HG03064 (cell line): ENCODE results near the gene BCL7C.
A peak's percentile ranks its signal among the peaks of the same experiment; 100 is the strongest.

Experiments
- ATAC-seq: cut with Tn5 transposase; IDR thresholded peaks from one replicate; pipeline ENCODE4 v1.9.1; 2021; ENCODE audit warnings: low read depth; ENCODE audit not compliant: unreplicated experiment

The BCL7C gene

GRCh38 chr16:30922960-30923535, 29.2 kb upstream of the BCL7C start:
- ATAC-seq, result peak; percentile 66

GRCh38 chr16:30922420-30922959, 28.6 kb upstream of the BCL7C start:
- ATAC-seq, result peak; percentile 54

GRCh38 chr16:30921748-30922419, 28.0 kb upstream of the BCL7C start:
- no peak for ATAC-seq

GRCh38 chr16:30921459-30921747, 27.5 kb upstream of the BCL7C start:
- no peak for ATAC-seq

- no peak for ATAC-seq
These were observed 27.0 kb upstream of the BCL7C start for GRCh38 chr16:30920891-30921290.

DNA sequence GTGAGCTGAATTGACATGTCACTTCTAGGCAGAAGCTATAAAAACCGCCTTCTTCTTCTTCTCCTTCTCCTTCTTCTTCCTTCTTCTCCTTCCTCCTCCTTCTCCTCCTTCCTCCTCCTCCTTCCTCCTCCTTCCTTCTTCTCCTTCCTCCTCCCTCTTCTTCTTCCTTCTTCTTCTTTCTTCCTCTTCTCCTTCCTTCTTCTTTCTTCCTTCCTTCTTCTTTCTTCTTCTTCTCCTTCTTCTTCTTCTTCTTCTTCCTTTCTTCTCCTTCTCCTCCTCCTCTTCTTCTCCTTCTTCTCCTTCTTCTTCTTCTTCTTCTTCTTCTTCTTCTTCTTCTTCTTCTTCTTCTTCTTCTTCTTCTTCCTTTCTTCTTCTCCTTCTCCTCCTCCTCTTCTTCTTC, 24.7 kb upstream of the BCL7C start:
- ATAC-seq, result no peak

GRCh38 chr16:30914830-30915229, 21.0 kb upstream of the BCL7C start:
- ATAC-seq, result no peak

- no peak for ATAC-seq
These were observed 19.0 kb upstream of the BCL7C start for GRCh38 chr16:30912794-30913412.

DNA sequence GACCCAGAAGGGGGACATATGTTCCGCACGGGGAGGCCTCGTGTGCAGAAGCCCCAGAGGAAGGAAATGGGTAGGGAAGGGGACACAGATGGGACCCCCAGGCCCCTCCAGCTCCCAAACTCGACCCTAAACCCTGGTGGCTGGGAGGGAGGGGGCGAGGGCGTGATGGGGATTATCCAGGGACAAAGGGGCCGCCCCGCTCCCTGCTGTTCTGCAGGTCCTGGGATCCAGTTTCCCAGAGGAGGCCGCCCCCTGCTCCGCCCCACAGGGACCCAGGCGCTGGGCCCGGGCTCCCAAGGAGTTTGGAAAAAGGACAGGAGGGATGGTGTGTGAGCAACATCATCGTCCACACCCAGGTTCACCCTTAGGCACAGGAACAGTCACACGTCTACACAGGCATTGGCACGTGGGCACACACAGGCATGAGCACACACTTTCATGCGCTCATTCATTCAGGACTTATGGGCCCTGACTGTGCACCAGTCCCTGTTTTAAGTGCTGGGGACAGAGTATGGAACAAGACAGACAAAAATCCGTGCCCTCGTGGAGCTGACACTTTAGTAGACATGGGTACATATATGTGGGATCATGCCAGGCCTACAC, 16.7 kb upstream of the BCL7C start:
- no peak for ATAC-seq

GRCh38 chr16:30907064-30907463, 13.2 kb upstream of the BCL7C start:
- no peak for ATAC-seq

DNA sequence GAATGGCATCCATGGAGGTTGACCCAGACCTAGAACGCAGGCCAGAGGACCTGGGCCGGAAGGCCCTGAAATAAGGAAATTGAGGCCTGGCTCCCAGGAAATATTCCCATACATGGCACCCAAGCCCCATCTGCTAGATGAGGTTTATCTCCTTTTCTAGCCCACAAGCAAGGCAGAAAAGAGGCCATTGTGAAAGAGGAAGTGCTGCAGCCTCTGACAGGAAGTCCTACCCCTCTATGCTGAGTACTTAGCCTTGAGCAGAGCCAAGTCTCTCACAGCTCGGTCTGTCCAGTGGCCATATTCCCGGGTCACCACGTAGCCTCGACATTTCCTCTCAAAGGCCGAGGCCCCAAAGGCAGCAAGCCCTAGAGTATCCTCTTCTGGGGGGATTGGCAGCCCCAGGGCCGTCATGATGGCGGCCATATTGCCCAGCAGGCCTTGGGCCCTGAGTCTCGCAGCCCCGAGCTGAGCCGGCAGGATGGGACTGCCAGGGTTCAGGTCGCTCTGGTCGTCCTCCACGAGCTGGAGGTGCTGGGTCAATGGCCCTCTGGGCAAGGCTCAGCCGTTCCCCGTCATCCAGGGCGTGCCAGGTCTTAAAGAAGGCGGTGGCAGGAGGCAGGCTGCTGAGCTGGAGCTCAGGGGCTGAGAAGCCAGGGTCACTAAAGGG, 10.4 kb upstream of the BCL7C start:
- ATAC-seq, result no peak

DNA sequence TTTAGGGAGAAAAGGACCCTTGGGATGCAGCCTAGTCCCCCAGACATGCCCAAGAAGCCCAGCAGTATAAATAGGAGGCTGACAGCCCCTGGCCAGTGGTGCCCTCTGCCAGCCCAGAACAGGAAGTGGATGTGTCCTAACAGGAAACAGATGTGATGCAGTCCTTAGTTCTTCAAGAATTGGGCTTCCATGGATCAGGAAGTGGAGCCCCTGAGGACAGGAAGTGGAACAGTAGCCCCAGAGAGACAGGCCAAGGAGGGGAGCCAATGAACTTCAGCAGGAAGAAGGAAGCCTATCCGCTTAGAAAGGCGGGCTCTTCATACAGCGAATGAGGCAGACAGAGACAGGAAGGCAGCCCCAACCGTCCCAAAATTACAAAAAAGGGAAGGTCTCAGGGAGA, 9.7 kb upstream of the BCL7C start:
- no peak for ATAC-seq

GRCh38 chr16:30903002-30903401, 9.1 kb upstream of the BCL7C start:
- no peak for ATAC-seq

DNA sequence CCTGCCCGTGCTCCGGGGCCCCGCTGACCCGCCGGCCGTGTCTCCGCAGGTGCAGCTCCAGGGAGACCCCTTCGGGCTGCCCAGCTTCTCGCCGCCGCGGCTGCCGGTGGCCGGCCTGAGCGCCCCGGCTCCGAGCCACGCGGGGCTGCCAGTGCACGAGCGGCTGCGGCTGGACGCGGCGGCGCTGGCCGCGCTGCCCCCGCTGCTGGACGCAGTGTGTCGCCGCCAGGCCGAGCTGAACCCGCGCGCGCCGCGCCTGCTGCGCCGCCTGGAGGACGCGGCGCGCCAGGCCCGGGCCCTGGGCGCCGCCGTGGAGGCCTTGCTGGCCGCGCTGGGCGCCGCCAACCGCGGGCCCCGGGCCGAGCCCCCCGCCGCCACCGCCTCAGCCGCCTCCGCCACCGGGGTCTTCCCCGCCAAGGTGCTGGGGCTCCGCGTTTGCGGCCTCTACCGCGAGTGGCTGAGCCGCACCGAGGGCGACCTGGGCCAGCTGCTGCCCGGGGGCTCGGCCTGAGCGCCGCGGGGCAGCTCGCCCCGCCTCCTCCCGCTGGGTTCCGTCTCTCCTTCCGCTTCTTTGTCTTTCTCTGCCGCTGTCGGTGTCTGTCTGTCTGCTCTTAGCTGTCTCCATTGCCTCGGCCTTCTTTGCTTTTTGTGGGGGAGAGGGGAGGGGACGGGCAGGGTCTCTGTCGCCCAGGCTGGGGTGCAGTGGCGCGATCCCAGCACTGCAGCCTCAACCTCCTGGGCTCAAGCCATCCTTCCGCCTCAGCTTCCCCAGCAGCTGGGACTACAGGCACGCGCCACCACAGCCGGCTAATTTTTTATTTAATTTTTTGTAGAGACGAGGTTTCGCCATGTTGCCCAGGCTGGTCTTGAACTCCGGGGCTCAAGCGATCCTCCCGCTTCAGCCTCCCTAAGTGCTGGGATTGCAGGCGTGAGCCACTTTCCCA, 8.4 kb upstream of the BCL7C start:
- ATAC-seq, result no peak

GRCh38 chr16:30901201-30902028, 7.5 kb upstream of the BCL7C start:
- ATAC-seq, result no peak

DNA sequence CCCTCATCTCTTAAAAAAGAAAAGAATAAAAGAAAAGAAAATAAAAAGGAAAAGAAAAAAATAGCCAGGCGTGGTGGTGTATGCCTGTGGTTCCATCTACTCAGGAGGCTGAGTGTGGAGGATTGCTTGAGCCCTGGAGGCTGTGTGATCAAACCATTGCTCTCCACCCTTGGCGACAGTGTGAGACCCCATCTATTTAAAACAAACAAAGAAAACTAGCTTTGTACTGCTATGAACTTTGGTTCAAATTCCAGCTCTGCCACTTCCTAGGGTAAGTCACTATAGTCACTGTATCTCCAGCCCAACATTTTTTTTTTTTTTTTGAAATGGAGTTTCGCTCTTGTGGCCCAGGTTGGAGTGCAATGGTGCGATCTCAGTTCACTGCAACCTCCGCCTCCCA, 6.7 kb upstream of the BCL7C start:
- ATAC-seq, result no peak

DNA sequence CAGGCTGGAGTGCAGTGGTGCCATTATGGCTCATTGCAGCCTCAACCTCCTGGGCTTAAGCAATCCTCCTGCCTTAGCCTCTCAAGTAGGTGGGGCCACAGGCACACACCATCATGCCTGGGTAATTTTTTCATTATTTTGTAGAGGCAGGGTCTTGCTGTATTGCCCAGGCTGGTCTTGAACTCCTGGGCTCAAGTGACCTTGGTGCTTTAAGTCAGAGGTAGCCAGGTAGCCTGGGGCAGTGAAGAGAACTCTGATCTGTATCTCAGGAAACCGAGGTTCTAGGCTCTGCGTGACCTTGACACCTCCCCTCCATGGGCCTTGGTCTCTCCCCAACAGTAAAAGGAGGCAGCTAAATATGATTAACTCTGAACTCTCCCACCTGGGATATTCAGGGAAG, 5.9 kb upstream of the BCL7C start:
- ATAC-seq, result no peak

- no peak for ATAC-seq
These were observed 3.2 kb upstream of the BCL7C start for GRCh38 chr16:30896889-30897733.
